Measurements from ENCODE around the gene ADK. TPM values are rescaled to one million over a fixed set of nuclear protein-coding genes. Genes with fewer than 3 reads are reported as not detected.

Gene ADK
- total and polyA plus RNA-seq, 2 of the 13 experiments (the other 11 are each of a cell fraction or from before 2014, with no cell fraction given), result 48.6 to 79.1 TPM

DNA sequence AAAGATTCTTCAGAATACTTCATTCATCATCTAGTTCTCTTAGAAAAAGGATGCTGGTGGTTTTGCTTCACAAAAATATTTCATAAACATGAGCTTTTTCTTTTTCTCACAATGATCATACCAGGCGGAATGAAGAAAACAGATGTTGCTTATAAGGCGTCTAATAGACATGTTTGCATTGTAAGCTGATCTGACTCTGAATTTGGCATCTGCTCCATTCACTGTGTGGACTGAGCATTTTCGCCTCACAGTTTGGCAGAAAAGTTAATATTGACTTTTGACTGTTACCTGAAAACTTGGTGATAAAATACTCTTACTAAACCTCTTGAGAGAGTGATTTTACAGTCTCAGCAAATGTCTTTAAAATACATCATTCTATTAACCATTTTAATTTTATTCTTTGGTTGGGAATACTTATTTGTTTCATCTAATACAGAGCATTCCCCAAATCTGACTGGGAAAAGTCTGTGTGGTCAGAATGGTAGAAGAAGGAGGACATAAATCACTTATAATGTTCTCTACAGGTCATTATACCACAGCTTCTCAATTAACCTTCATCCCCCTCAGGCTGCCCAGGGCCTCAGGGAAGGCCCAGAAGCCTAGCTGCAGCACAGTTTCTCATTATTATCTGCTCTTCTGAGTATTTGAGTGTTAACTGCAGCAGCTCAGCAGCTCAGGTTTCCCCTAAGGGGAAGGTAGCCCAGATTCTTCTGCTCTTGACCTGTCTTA lies 553.8 kb downstream of the ADK start (continued):
- TF ChIP-seq, protein P1, sequence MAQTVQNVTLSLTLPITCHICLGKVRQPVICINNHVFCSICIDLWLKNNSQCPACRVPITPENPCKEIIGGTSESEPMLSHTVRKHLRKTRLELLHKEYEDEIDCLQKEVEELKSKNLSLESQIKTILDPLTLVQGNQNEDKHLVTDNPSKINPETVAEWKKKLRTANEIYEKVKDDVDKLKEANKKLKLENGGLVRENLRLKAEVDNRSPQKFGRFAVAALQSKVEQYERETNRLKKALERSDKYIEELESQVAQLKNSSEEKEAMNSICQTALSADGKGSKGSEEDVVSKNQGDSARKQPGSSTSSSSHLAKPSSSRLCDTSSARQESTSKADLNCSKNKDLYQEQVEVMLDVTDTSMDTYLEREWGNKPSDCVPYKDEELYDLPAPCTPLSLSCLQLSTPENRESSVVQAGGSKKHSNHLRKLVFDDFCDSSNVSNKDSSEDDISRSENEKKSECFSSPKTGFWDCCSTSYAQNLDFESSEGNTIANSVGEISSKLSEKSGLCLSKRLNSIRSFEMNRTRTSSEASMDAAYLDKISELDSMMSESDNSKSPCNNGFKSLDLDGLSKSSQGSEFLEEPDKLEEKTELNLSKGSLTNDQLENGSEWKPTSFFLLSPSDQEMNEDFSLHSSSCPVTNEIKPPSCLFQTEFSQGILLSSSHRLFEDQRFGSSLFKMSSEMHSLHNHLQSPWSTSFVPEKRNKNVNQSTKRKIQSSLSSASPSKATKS (CRISPR knock-in tag; IDR thresholded peaks at IDR 0.05), result no peak
- TF ChIP-seq, protein P2, sequence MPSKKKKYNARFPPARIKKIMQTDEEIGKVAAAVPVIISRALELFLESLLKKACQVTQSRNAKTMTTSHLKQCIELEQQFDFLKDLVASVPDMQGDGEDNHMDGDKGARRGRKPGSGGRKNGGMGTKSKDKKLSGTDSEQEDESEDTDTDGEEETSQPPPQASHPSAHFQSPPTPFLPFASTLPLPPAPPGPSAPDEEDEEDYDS (CRISPR knock-in tag; IDR thresholded peaks at IDR 0.05), result no peak
- TF ChIP-seq, protein P3, sequence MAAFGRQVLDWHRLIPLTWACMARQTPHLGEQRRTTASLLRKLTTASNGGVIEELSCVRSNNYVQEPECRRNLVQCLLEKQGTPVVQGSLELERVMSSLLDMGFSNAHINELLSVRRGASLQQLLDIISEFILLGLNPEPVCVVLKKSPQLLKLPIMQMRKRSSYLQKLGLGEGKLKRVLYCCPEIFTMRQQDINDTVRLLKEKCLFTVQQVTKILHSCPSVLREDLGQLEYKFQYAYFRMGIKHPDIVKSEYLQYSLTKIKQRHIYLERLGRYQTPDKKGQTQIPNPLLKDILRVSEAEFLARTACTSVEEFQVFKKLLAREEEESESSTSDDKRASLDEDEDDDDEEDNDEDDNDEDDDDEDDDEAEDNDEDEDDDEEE (CRISPR knock-in tag; IDR thresholded peaks at IDR 0.05), result no peak
- TF ChIP-seq TERF1 (CRISPR knock-in tag; IDR thresholded peaks at IDR 0.05) (no peak), HMGXB3 (CRISPR knock-in tag; IDR thresholded peaks at IDR 0.05; ENCODE audit: borderline replicate concordance) (no peak), MED1 (CRISPR knock-in tag; IDR thresholded peaks at IDR 0.05) (no peak), FOXA3 (CRISPR knock-in tag; IDR thresholded peaks at IDR 0.05) (0 out of 2 replicates have a peak, but pooled peaks have one; percentile 18), SIX1 (CRISPR knock-in tag; IDR thresholded peaks at IDR 0.05; ENCODE audit: borderline replicate concordance) (peak; percentile 98), SSRP1 (CRISPR knock-in tag; IDR thresholded peaks at IDR 0.05) (no peak), SIN3B (IDR thresholded peaks at IDR 0.05; ENCODE audit: low read length) (no peak), ZNF546 (CRISPR knock-in tag; conservative IDR thresholded peaks at IDR 0.05) (no peak), ZSCAN20 (CRISPR knock-in tag; IDR thresholded peaks at IDR 0.05; ENCODE audit: borderline replicate concordance) (no peak), NFIC (IDR thresholded peaks at IDR 0.05; ENCODE audit: low read length) (no peak), ZNF569 (CRISPR knock-in tag; IDR thresholded peaks at IDR 0.05; ENCODE audit: borderline replicate concordance) (no peak), CENPBD1 (CRISPR knock-in tag; IDR thresholded peaks at IDR 0.05; ENCODE audit: borderline replicate concordance, low read depth) (no peak), HCFC1 (IDR thresholded peaks at IDR 0.05; ENCODE audit: low read depth, low read length) (no peak), MAZ (IDR thresholded peaks at IDR 0.05; ENCODE audit: borderline replicate concordance, low read depth, low read length) (no peak), MAZ (CRISPR knock-in tag; IDR thresholded peaks at IDR 0.05; ENCODE audit: low read depth) (no peak), TBX2 (CRISPR knock-in tag; IDR thresholded peaks at IDR 0.05; ENCODE audit: borderline replicate concordance) (no peak)
- TF ChIP-seq, protein P4, sequence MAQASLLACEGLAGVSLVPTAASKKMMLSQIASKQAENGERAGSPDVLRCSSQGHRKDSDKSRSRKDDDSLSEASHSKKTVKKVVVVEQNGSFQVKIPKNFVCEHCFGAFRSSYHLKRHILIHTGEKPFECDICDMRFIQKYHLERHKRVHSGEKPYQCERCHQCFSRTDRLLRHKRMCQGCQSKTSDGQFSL (CRISPR knock-in tag; IDR thresholded peaks at IDR 0.05), result no peak
